ENCODE measurements around the gene DPH2. TPM values are rescaled to one million over a fixed set of nuclear protein-coding genes. Genes with fewer than 3 reads are reported as not detected.
A peak's percentile ranks its signal among the peaks of the same experiment; 100 is the strongest.

Gene DPH2
- total and polyA plus RNA-seq, 2 of the 8 experiments (the other 6 are each of a cell fraction or from before 2014, with no cell fraction given) = 64.9 to 92.1 TPM

GRCh38 chr1:44008259-44008658 lies 38.4 kb downstream of the DPH2 start:
- peaks cover 1 to 2% of the 10 kb centered on the region in 2 experiments for H4K20me1 ChIP-seq (replicated peaks in 1 of 2; ENCODE audit: control insufficient read depth in 1 of 2, insufficient read depth in 2 of 2, low read length in 2 of 2)
- H2BK5ac ChIP-seq (ENCODE audit: low read depth, low read length) = no peak overlapping the region
- H3K27ac ChIP-seq (ENCODE audit: low read depth, low read length) = no peak overlapping the region
- ChIA-PET CTCF (ENCODE audit: partially characterized antibody) (interaction anchor here (1.3 to 15.8 kb wide), 3 partner anchors 11 to 22 kb away, joined by 4 to 239 read pairs (median 71); partner anchors contain the start of genes CCDC24 and SLC6A9), POLR2A (ENCODE audit: partially characterized antibody) (interaction anchor here (27.1 kb wide), 1 partner anchor 17 kb away, joined by 544 read pairs; the partner anchor contains the start of gene SLC6A9)
- no peak overlapping the region for H3K9ac ChIP-seq (replicated peaks in 1 of 4; ENCODE audit: extremely low read depth in 1 of 4, low read depth in 3 of 4, low read length in 3 of 4)
- H3K4ac ChIP-seq (replicated peaks; ENCODE audit: insufficient read length, low read depth, low read length) = no peak overlapping the region
- no peak overlapping the region for H3K4me2 ChIP-seq (ENCODE audit: insufficient read depth in 1 of 2, low read depth in 2 of 2, low read length in 2 of 2)
- no peaks in the 10 kb centered on the region for H3K23me2 ChIP-seq (ENCODE audit: low read depth, low read length)
- H4K5ac ChIP-seq (ENCODE audit: insufficient read length, low read depth, low read length) = no peak overlapping the region
- no peak overlapping the region for H3K18ac ChIP-seq (ENCODE audit: extremely low read depth, low read length)
- H3K4me3 ChIP-seq (ENCODE audit: extremely low read depth in 1 of 4, insufficient read depth in 2 of 4, low read depth in 3 of 4, low read length in 4 of 4) = no peak overlapping the region
- no peak overlapping the region for H2BK20ac ChIP-seq (ENCODE audit: low read length)
- H2BK15ac ChIP-seq (ENCODE audit: low read length) = no peak overlapping the region
- FAIRE-seq (no peak), DNase-seq (ENCODE audit: low read depth in 1 of 2, low spot score in 2 of 2) (no peak)
- H2BK120ac ChIP-seq (replicated peaks; ENCODE audit: low read depth, low read length) = no peak overlapping the region
- no peaks in the 10 kb centered on the region for H3K79me2 ChIP-seq (ENCODE audit: control insufficient read depth in 1 of 2, insufficient read depth in 2 of 2, low read length in 2 of 2)
- H3K79me1 ChIP-seq (ENCODE audit: low read depth, low read length) = no peaks in the 10 kb centered on the region
- no peak overlapping the region for H4K91ac ChIP-seq (replicated peaks; ENCODE audit: insufficient read length, low read length)
- H2AK5ac ChIP-seq (ENCODE audit: low read depth, low read length) = no peak overlapping the region
- no peak overlapping the region for H2AFZ ChIP-seq (ENCODE audit: low read length)
- H3K27me3 ChIP-seq (replicated peaks in 1 of 4; ENCODE audit: control insufficient read depth in 3 of 4, extremely low read depth in 1 of 4, insufficient read depth in 3 of 4, low read length in 3 of 4) = no peaks in the 10 kb centered on the region
- H3K36me3 ChIP-seq (ENCODE audit: control insufficient read depth in 2 of 4, insufficient read depth in 4 of 4, low read length in 3 of 4) = peaks cover 0 to 20% (median 2%) of the 10 kb centered on the region in 4 experiments; a peak in 4 of 8 replicates
- H3K23ac ChIP-seq (ENCODE audit: insufficient read length) = no peak overlapping the region
- no peak overlapping the region for H3K56ac ChIP-seq (replicated peaks; ENCODE audit: insufficient read length, low read depth, low read length)
- no peak overlapping the region for H2BK12ac ChIP-seq (ENCODE audit: low read depth, low read length)
- peaks cover 0 to 4% (median 0%) of the 10 kb centered on the region in 4 experiments; a peak in 2 of 7 replicates for H3K4me1 ChIP-seq (replicated peaks in 1 of 4; ENCODE audit: control insufficient read depth in 3 of 4, insufficient read depth in 4 of 4, low read length in 3 of 4)
- H4K8ac ChIP-seq (ENCODE audit: extremely low read depth, insufficient read depth, low read length) = peak overlapping the region; percentile 60; the same call in 1 of the 2 replicates
- 95% methylated on average over 12 of the region's 12 CpGs; no CpG with 5 or more reads in 1 of the 2 experiments for WGBS, 2 experiments (ENCODE audit: extremely low coverage in 1 of 2, insufficient coverage in 1 of 2, insufficient read length in 1 of 2, insufficient replicate concordance in 2 of 2, low coverage in 1 of 2, low lambda C conversion rate in 2 of 2, missing lambda C conversion rate in 1 of 2)
- no peak overlapping the region for H3K14ac ChIP-seq (ENCODE audit: insufficient read length)
- H3K9me3 ChIP-seq (ENCODE audit: insufficient read depth in 2 of 2, low read depth in 1 of 2, low read length in 1 of 2) = no peaks in the 10 kb centered on the region
- TF ChIP-seq ZNF274 (IDR thresholded peaks at IDR 0.05; ENCODE audit: borderline replicate concordance, extremely low read depth, low read length) (no peak), HDAC6 (IDR thresholded peaks at IDR 0.05; ENCODE audit: low read depth, low read length) (no peak), MAFK (IDR thresholded peaks at IDR 0.05; ENCODE audit: low read depth, low read length) (no peak), SIN3A (conservative IDR thresholded peaks at IDR 0.05 in 1 of 2, IDR thresholded peaks at IDR 0.05 in 1 of 2; ENCODE audit: low read depth in 1 of 2, low read length in 2 of 2) (no peak), RXRA (IDR thresholded peaks at IDR 0.05; ENCODE audit: insufficient read depth, low read depth, low read length) (no peak), BACH1 (IDR thresholded peaks at IDR 0.05; ENCODE audit: low read length) (no peak), RNF2 (IDR thresholded peaks at IDR 0.05; ENCODE audit: borderline replicate concordance, low read depth, low read length, missing control alignments, poor library complexity, severe bottlenecking) (no peak), TAF1 (IDR thresholded peaks at IDR 0.05; ENCODE audit: low read depth, low read length) (no peak), SIRT6 (IDR thresholded peaks at IDR 0.05; ENCODE audit: low read length) (no peak), NRF1 (IDR thresholded peaks at IDR 0.05; ENCODE audit: low read depth, low read length) (no peak), TCF12 (IDR thresholded peaks at IDR 0.05; ENCODE audit: low read depth, low read length) (no peak)

Measured in H1 (cell line).